Amniotic epithelial cell (primary cell): ENCODE measurements around the gene FOXP4.

Experiments
- DNase-seq: peaks from one replicate; pipeline ENCODE4 v3.0.0-alpha.2; 2010; ENCODE audit warnings: low read depth

FOXP4 gene

GRCh38 chr6:41545703-41546474 is at the start of gene FOXP4:
TSS of gene FOXP4 (plus strand) at chr6:41546381. CDS start at chr6:41565761, 19,380 bp downstream.
- DNase-seq, result peak; percentile 96

- no peak for DNase-seq
Observed at GRCh38 chr6:41497573-41497972, 48.6 kb upstream of the FOXP4 start.

DNA sequence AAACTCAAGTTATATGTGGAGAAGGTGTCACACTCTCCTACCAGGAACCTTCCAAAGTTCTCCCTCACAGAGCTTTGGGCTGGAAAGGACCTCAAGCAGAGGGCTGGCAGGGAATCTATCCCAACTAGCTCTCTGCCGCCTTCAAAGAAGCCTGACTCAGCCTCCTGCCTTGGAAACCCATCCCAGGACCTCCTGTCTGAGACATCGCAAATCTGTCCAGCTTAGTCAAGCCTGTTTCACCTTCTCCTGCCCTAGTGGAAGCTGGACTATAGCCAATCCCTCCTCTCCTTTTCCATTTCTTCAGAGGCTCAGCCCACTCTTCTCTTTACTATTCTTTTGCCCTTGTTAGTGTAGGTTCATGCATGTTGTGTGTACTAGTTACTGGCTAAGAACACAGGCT is 48.2 kb upstream of the FOXP4 start:
- DNase-seq, result peak; percentile 53

- DNase-seq, result no peak
Observed at GRCh38 chr6:41498968-41499599, 47.1 kb upstream of the FOXP4 start.

DNA sequence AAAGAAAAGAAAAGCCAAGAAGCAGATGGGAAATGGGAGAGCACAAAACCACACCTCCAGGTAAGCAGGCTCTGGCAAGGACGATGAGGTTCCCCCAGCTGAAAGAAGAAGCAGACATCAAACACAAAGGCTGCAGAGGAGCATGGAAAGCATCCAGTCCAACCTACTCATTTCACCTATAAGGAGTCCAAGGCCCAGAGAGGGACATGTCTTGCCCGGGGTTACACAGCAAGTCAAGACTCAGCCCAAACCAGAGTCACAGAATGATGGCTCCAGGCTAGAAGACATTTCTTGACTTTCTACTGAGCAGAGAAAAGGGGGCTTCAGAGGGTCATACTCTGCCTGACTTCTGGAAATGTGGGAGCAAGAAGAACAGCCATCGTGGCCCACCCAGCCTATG is 45.6 kb upstream of the FOXP4 start:
- DNase-seq, result no peak

- DNase-seq, result no peak
Observed at GRCh38 chr6:41502566-41502916, 43.6 kb upstream of the FOXP4 start.

GRCh38 chr6:41502917-41503671 is 43.1 kb upstream of the FOXP4 start:
- no peak for DNase-seq

- peak; percentile 22 for DNase-seq
Observed at GRCh38 chr6:41503827-41504465, 42.2 kb upstream of the FOXP4 start.

GRCh38 chr6:41504466-41505121 is 41.6 kb upstream of the FOXP4 start:
- peak; percentile 13 for DNase-seq

DNA sequence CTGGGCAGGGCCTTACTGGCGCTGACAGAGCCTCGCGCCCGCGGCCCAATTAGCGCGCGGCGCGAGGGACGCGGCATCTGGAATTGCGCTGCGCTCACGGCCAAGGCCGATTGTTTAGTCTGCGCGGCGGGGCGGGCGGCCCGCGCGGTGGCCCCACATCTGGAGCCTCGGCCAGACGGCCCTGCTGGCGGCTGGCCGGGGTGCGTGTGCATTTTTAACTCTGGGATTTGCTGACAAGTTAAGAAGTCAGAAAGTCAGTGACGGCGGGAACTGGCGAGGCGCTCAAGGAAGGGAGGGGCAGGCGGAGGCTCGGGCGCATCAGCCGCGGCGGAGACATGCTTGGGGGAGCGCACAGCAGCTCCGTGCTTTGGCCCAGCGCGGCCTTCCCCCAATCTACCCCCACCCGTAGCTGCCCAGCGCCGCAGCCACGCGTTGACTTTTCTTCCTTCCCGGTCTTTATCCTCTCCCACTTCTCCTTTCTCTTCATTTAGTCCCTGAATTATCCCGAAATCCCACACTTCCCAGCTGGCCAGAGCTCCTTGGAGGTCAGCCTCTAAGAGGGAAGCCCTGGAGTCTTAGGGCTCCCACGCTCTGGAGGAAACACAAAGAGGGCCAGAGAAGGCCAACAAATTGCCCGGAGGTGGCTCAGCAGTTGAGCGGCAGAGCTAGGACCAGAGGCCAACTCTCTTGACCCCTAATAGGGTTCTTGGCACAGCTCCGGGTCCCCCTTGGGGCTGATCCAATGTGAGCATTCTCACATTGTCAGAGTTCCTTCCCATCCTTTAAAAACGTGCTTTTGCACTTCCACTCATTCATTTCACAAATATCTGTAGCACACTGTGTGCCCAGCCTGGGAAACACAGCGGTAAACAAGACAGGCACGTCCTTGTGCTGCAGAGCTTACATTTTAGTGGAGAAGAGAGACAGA is 40.8 kb upstream of the FOXP4 start:
- DNase-seq, result peak; percentile 52

- DNase-seq, result no peak
Observed at GRCh38 chr6:41508479-41508878, 37.7 kb upstream of the FOXP4 start.

GRCh38 chr6:41509580-41509979 is 36.6 kb upstream of the FOXP4 start:
- DNase-seq, result no peak

DNA sequence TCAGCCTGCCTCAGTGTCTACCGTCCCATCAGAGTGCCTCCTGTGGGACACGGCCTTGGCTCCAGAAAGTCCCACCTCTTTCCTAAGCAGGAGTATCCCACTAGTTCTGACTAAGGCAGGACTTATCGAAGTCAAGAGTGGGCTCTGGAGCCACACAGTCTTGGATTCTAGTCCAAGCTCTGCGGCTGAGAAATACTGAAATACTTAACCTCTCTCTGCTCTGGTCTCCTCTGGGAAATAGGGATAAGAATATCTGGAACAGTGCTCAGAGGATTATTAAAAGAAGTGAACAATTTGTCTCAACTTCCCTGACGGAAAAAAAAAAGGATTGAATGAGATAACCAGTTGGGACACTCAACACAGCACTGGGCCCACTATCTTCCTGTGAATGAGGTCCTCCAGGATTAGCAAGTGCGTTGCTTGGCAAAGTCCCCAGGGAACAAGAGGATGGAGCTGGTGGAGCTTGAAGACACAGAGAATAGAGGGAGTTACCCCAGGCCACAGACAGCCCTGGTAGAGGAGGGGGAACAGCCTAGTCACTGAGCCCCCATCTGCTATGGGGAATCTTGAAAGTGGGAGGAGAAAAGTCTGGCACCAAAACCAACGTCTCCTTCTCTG is 34.6 kb upstream of the FOXP4 start:
- DNase-seq, result no peak

DNA sequence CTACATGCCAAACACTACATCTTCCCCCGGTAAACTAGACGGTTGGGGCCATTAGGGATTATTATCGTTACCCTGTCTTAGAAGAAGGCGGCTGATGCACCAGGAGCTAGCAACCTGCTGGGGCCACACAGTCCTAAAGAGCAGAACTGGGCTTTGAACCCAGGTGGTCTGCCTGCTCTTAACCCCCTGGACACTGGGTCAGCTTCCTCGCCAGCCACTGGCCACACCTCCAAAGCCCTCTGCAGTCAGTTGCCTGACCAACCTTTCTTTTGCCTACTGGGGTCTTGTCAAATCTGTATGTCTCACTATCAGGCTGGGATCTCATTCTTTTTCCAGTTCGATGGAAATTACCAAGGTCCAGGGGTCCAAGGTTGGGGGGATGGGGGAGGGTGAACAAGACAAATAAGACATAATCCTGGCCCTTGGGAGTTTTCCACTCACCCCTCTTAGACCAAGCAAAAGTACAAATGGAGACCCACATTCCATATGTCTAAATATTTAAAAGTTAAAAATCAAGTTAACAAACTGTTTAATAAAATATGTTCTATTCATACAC is 34.0 kb upstream of the FOXP4 start:
- no peak for DNase-seq

GRCh38 chr6:41515995-41516394 is 30.2 kb upstream of the FOXP4 start:
- no peak for DNase-seq

- no peak for DNase-seq
Observed at GRCh38 chr6:41518118-41518517, 28.1 kb upstream of the FOXP4 start.

DNA sequence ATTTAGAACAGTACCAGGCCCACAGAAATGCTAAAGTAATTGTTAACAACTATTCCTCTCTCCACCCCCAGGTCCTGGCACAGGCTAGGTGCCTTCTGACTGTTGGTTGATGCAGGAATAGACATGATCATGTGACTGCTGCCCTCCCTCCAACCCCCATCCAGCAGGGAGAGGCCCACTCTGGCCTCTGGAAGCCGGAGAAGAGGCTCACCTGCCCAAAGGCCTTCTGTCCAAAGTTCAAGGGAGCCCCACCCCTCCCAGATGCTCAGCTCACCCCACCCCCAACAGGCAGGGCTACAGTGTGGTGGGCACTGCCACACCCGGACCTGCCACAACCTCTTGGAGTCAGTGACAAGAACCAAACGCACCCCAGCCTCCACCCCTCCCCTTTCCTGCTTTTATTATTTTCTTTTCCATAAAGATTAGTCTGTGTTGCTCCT is 26.9 kb upstream of the FOXP4 start:
- DNase-seq, result no peak

DNA sequence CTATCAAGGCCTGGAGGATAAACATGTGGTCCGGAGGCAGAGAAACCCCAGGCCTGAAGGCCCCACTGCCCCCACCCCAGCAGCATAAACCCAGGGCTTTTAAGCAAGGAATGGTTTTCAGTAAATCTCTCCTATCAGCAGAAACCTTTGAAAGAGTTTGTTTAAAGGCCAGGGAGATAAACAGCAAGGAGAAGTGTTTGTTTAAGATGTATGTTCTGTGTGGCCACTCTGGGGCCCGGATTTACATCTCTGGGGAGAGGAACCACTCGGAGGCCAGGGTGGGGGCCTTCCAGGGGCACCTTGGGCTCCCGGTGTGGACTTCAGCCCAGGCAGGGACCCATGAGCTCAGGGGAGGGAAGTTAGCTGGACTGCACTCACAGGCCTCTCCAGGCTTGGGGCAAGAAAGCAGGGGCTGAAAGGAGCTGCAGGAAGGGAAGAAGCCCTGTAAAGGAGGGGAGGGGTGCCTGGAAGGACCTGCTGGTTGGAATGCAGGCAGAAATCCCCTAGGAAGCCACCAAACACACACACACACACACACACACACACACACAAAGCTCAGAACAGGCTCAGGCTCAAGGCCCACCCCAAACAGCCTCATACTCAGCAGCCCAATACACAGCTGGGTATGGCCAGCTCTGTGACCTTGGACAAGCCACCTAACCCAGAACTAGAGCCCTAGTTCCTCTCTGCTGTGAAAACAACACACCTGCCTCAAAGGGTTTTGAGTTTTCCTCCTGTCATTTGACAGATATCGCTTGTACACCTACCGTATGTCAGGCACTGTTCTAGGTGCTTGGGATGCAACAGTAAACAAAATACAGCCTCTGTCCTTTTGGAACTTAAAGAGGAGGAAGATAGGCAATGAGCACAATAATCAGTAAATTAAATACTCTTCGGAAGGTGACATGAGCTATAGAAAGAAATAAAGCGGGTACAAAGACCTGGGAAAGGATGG is 26.2 kb upstream of the FOXP4 start:
- peak; percentile 20 for DNase-seq
